A673 (cell line): ENCODE results near the gene KCTD20. TPM values are rescaled to one million over a fixed set of nuclear protein-coding genes. Genes with fewer than 3 reads are reported as not detected.

Source experiments
- BruUV-seq: library from RNA; stranded (reverse); fragments of 400-500 nt; replicated peaks from 2 replicates; lab custom pipeline; 2021; lab: Mats Ljungman, UMichigan
- CTCF ChIA-PET: fragments of 300-600 bp; sonication (Branson Sonifier 250); formaldehyde crosslinking; loops from one replicate; lab custom pipeline; 2022; ENCODE audit warnings: antibody characterized with exemption; lab: Charles Lee
- POLR2A ChIA-PET: fragments of 300-600 bp; sonication (Branson Sonifier 250); formaldehyde crosslinking; loops from one replicate; lab custom pipeline; 2022; ENCODE audit warnings: antibody characterized with exemption; ENCODE audit not compliant: low non-redundant PET; lab: Charles Lee
- DNase-seq: peaks from one replicate; pipeline ENCODE4 v3.0.0-alpha.2; 2015; ENCODE audit warnings: low spot score
- H3K27ac ChIP-seq: fragments of 200-600 bp; sonication (generic); 2 replicates; pipeline ENCODE4 v1.5.1; 2016; ENCODE audit warnings: mixed run types, low read depth, mild to moderate bottlenecking, mixed read lengths, antibody characterized with exemption, low read length; ENCODE audit not compliant: poor library complexity, severe bottlenecking
- H3K27me3 ChIP-seq: fragments of 200-600 bp; sonication (generic); replicated peaks from 2 replicates; pipeline ENCODE4 v1.6.1; 2017; ENCODE audit warnings: mixed run types, low read depth, mild to moderate bottlenecking, mixed read lengths, antibody characterized with exemption, low read length; ENCODE audit not compliant: insufficient read depth, poor library complexity
- H3K36me3 ChIP-seq: fragments of 200-600 bp; sonication (generic); 2 replicates; pipeline ENCODE4 v1.6.1; 2016; ENCODE audit warnings: mixed run types, mild to moderate bottlenecking, mixed read lengths, antibody characterized with exemption, low read length; ENCODE audit not compliant: insufficient read depth, poor library complexity, severe bottlenecking
- H3K4me1 ChIP-seq: fragments of 200-600 bp; sonication (generic); 2 replicates; pipeline ENCODE4 v1.6.1; 2017; ENCODE audit warnings: mixed run types, mild to moderate bottlenecking, mixed read lengths, antibody characterized with exemption, low read length; ENCODE audit not compliant: insufficient read depth, poor library complexity, severe bottlenecking
- H3K4me3 ChIP-seq: fragments of 200-600 bp; sonication (generic); 2 replicates; pipeline ENCODE4 v1.5.1; 2016; ENCODE audit warnings: low read depth, mixed run types, mild to moderate bottlenecking, mixed read lengths, low read length; ENCODE audit not compliant: poor library complexity, severe bottlenecking
- H3K9me3 ChIP-seq: fragments of 200-600 bp; sonication (generic); 2 replicates; pipeline ENCODE4 v1.6.1; 2016; ENCODE audit warnings: mixed run types, low read depth, mild to moderate bottlenecking, mixed read lengths, antibody characterized with exemption, low read length; ENCODE audit not compliant: poor library complexity, severe bottlenecking
- CTCF ChIP-seq: fragments of 300-800, 200-600 bp; sonication (generic); conservative IDR thresholded peaks from 2 replicates; pipeline ENCODE4 v1.5.1; 2017; ENCODE audit warnings: low read depth, mild to moderate bottlenecking, antibody characterized with exemption, low read length, moderate library complexity, mixed read lengths
- EZH2 ChIP-seq: fragments of 200-600 bp; sonication (generic); IDR thresholded peaks from 2 replicates; pipeline ENCODE4 v1.6.1; 2017; ENCODE audit warnings: borderline replicate concordance, low read depth, mild to moderate bottlenecking, mixed read lengths, antibody characterized with exemption, low read length; ENCODE audit not compliant: poor library complexity, severe bottlenecking
- intact Hi-C: fragments of 100-400 bp; cut with micrococcal nuclease; formaldehyde crosslinking; loops from one replicate; pipeline ENCODE4 v1.10.0; 2022; ENCODE audit not compliant: unreplicated experiment
- total RNA-seq: library from RNA; stranded (reverse); gene quantifications from 2 replicates; pipeline ENCODE4 v1.2.3, GENCODE V29; 2021

The KCTD20 gene
- total RNA-seq, 1 experiment from 2014 or later: 72.6 TPM

GRCh38 chr6:36418558-36418957, 24.2 kb upstream of the KCTD20 start:
- DNase-seq: no peak
- Histone ChIP-seq H3K4me3 (no peak overlapping the region), H3K36me3 (no peaks in the 10 kb centered on the region), H3K9me3 (no peaks in the 10 kb centered on the region), H3K27ac (no peak overlapping the region), H3K4me1 (peaks cover 6% of the 10 kb centered on the region), H3K27me3 (no peaks in the 10 kb centered on the region)
- TF ChIP-seq EZH2 (no peak), CTCF (no peak)
- ChIA-PET POLR2A (no interaction called here), CTCF (no interaction called here)
- no TSS peak for BruUV-seq
- intact Hi-C loops: no loop called here

- Histone ChIP-seq H3K4me3 (no peak overlapping the region), H3K27me3 (no peaks in the 10 kb centered on the region), H3K27ac (no peak overlapping the region), H3K4me1 (peaks cover 9% of the 10 kb centered on the region), H3K36me3 (no peaks in the 10 kb centered on the region), H3K9me3 (no peaks in the 10 kb centered on the region)
- BruUV-seq: no TSS peak
- intact Hi-C loops: no loop called here
- DNase-seq: no peak
- POLR2A ChIA-PET: no interaction called here
- no peak for TF ChIP-seq CTCF
- CTCF ChIA-PET: interaction anchor here (0.5 kb wide), 1 partner anchor 178 kb away, joined by 3 read pairs; no protein-coding TSS in a partner anchor
Observed at GRCh38 chr6:36419310-36419709, 23.5 kb upstream of the KCTD20 start.

- H3K36me3 ChIP-seq: no peaks in the 10 kb centered on the region
- TF ChIP-seq EZH2 (no peak), CTCF (no peak)
- H3K27ac ChIP-seq: peak overlapping the region; percentile 55
- BruUV-seq: no TSS peak
- ChIA-PET CTCF (no interaction called here), POLR2A (no interaction called here)
- intact Hi-C loops: loop anchor here (5.0 to 10.0 kb wide), 2 partner anchors 262 to 335 kb away; no protein-coding TSS in a partner anchor
- no peaks in the 10 kb centered on the region for H3K9me3 ChIP-seq
- no peaks in the 10 kb centered on the region for H3K27me3 ChIP-seq
- peak overlapping the region; percentile 42 for H3K4me3 ChIP-seq
- H3K4me1 ChIP-seq: peaks cover 9% of the 10 kb centered on the region
- DNase-seq: no peak
Observed at GRCh38 chr6:36422714-36423100, 20.1 kb upstream of the KCTD20 start.
